Retinal pigment epithelial cell (primary cell): ENCODE results near the gene MAN1C1.

Source experiments
- DNase-seq: peaks from one replicate; pipeline ENCODE4 v3.0.0-alpha.2; 2010; ENCODE audit warnings: low read depth
- H3K4me3 ChIP-seq: 2 replicates; pipeline ENCODE4 v1.5.1; 2011; ENCODE audit warnings: mild to moderate bottlenecking, low read length, control low read depth, moderate library complexity
- TF ChIP-seq, protein P1 (sequence below): conservative IDR thresholded peaks from 2 replicates; pipeline ENCODE4 v1.5.1; 2011; ENCODE audit warnings: low read depth, low read length, control low read depth, inconsistent platforms

Gene MAN1C1

DNA sequence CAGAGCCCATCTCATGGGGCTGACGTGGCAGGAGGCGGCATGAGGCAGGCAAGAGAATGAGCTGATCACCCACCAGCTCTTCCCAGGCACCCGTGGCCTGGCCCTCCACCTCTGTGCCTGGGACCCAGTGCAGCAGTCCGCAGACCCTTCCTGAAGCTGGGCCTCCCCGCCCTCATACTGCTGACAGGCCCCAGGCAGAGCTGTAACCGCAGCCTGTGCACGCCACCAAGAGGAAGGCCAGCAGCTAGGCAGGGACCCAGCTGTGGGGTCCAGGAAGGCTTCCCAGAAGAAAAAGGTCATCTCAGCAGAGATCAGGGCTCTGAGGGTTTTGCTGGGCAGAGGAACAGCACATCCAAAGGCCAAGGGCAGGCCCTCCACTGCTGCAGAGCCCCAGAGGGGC is 193.3 kb downstream of the MAN1C1 start:
- TF ChIP-seq, protein P1, sequence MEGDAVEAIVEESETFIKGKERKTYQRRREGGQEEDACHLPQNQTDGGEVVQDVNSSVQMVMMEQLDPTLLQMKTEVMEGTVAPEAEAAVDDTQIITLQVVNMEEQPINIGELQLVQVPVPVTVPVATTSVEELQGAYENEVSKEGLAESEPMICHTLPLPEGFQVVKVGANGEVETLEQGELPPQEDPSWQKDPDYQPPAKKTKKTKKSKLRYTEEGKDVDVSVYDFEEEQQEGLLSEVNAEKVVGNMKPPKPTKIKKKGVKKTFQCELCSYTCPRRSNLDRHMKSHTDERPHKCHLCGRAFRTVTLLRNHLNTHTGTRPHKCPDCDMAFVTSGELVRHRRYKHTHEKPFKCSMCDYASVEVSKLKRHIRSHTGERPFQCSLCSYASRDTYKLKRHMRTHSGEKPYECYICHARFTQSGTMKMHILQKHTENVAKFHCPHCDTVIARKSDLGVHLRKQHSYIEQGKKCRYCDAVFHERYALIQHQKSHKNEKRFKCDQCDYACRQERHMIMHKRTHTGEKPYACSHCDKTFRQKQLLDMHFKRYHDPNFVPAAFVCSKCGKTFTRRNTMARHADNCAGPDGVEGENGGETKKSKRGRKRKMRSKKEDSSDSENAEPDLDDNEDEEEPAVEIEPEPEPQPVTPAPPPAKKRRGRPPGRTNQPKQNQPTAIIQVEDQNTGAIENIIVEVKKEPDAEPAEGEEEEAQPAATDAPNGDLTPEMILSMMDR: no peak
- no peak overlapping the region for H3K4me3 ChIP-seq
- DNase-seq: no peak

DNA sequence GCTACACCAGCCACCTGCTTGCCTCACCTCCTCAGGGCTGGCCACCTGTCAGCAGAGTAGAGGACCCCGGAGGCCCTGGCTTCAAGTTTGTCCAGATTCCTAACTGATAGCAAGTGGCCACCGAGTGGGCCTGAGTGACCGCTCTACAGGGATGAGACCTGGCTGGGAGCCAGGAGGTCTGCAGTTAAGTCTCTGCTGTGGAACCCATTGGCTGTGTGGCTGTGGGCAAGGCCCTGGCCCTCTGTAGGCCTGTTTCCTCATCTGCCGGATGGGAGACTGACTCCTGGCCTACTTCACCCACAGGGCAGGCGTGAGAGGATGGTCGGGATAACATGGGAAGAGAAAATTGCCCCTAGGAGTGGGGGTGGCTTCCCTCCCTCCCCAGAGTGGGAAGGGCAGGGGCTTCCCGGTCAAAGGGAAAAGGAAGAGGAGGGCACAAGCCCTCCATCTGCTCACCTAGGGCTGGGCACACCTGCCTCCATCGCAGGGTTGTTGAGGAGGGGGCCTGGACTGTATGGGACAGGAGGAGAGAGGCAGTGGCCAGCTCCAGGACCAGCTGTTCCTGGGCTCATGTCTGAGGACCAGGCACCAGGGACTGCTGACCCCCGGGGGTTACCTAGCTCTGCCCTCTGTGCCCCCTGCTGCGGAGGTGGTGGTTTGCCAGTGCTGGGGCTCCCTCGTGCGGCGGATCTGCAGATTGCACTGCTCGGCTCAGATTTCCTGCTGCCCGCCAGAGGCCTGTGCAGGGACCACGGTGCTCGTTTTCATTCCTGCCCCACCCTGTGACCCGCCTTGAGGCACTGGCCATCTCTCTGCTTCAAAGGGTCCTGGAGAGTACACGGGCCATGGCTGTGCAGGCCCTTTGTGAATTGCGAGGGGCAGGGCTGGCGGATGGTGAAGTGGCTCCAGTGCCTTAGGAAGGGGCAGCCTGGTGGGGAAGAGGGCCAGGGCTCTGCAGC is 194.0 kb downstream of the MAN1C1 start:
- H3K4me3 ChIP-seq: no peak overlapping the region
- no peak for DNase-seq
- TF ChIP-seq, protein P1: peak; percentile 88

DNA sequence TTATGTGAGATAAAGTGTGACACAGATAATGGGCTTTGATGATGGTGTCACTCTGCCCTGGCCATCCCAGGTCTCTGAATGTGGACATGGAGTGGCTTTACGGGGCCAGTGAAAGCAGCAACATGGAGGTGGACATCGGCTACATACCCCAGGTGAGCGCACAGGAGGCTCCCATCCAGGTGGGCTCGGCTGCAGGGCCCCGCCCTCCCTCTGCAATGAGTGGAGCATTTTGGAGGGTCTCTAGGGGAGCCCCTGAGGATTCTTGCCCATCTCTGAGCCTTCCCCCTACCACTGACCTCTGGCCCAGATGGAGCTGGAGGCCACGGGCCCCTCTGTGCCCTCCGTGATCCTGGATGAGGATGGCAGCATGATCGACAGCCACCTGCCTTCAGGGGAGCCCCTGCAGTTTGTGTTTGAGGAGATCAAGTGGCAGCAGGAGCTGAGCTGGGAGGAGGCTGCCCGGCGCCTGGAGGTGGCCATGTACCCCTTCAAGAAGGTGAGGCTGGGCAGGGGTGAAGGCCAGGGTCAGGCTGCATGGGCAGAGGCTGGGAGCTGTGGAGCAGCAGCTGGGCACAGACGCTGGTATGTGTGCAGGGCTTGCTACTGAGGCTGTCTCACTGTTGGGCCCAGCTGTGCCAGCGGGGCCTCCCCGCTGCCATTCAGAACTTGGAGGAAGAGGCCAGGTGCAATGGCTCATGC is 194.9 kb downstream of the MAN1C1 start:
- TF ChIP-seq, protein P1: no peak
- H3K4me3 ChIP-seq: no peak overlapping the region
- DNase-seq: no peak

DNA sequence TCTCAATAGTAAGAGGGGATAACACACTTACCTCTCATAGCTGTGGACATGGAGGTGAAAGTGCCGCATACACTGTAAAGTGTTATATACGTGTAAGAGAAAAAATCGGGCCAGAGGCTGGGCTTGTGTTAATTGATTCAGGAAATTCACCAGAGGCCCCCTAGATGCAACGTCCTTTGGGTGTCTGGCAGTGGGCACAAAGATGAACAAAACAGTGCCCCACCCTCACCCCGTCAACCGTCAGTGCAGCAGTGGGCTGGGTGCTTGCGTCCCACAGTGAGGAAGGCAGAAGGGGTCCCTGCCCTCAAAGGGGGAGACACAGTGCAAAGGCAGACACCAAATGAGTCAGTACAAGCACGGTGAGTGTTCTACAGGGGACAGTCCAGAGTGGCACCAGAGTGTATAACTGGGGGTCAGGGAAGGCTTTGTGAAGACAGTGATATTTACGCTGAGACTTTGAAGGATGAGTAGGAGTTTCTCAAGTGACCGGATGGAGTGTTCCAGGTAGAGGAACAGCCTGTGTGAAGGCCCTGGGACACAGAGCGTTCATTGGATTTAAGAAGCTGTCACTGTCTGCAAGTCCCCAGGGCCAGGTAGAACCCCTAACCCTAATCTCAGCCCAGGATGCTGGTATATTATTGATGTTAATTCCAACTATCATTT is 196.6 kb downstream of the MAN1C1 start:
- TF ChIP-seq, protein P1: no peak
- H3K4me3 ChIP-seq: no peak overlapping the region
- no peak for DNase-seq

DNA sequence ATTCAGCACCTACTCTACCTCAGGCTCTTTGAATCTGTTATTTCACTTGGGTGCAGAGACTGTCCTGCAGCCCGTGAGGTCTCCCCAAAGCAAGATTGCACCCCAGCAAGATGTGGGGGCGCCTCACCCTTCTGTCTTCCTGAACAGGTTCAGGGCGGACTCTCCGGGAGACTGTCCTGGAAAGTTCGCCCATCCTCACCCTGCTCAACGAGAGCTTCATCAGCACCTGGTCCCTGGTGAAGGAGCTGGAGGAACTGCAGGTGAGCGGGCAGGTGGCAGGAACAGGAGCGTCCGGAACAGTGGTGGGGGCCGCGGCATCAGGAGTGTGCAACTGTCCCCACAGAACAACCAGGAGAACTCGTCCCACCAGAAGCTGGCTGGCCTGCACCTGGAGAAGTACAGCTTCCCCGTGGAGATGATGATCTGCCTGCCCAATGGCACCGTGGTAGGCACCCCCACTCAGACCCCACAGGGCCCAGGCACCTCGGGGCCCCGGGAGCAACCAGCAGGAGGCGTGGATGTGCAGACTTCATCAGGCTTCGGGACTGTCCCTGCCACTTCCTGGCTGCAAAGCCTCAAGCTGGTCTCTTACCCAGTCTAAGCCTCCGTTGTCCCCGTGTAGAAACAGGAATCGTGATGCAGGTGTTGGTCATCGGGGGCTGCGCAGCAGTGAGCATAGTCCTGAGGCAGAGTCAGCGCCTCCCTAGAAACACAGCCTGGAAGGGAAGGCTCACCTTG is 197.3 kb downstream of the MAN1C1 start:
- TF ChIP-seq, protein P1: no peak
- no peak overlapping the region for H3K4me3 ChIP-seq
- DNase-seq: no peak

DNA sequence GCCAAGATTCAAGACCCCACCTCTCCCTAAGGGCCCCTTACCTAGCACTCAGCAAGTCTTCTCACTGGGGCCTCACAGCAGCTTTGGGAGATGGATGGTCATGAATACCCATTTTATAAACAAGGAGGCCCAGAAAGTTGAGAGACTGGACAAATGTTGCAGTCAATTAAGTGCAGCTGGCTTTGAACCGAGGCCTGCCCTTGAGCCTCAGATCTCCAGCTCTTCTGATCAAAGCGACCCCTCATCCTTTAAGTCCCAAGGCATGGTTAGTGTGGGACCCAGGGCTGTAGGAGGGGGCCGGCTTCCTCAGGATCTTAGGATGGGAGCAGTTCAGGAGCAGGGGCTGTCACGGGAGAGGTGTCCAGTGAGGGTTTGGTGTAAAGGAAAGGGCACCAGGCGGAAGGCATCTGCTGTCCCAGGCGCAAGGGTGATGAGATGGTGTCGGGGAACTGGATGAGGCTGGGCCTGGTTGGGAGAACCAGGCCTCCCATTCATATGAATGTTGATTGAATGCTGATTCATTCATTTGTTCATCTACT is 198.0 kb downstream of the MAN1C1 start:
- DNase-seq: no peak
- TF ChIP-seq, protein P1: no peak
- no peak overlapping the region for H3K4me3 ChIP-seq
